ENCODE measurements around the gene TRAPPC10. TPM values are rescaled to one million over a fixed set of nuclear protein-coding genes. Genes with fewer than 3 reads are reported as not detected.
A peak's percentile ranks its signal among the peaks of the same experiment; 100 is the strongest.

The TRAPPC10 gene
- total and polyA plus RNA-seq, 9 of the 15 experiments (the other 6 are each of a cell fraction or from before 2014, with no cell fraction given) = 1.1 to 33.8 (median 24.3) TPM

- peak overlapping the region in 1 of 2 experiments; percentile 26; a peak in 2 of 4 replicates for H3K9ac ChIP-seq (ENCODE audit: insufficient read depth in 1 of 2, low read depth in 2 of 2, low read length in 2 of 2)
- CTCF ChIA-PET (ENCODE audit: low intra/inter-chr PET ratio) = no interaction called here
- peak overlapping the region; percentile 58 for H3K27ac ChIP-seq (ENCODE audit: extremely low read depth, low read depth, low read length)
- in situ Hi-C loops (cut with MboI) (no loop called here), intact Hi-C loops (cut with micrococcal nuclease) (no loop called here)
- H3K79me2 ChIP-seq (ENCODE audit: control insufficient read depth, insufficient read depth, low read length) = peaks cover 97% of the 10 kb centered on the region
- peaks cover 57 to 64% of the 10 kb centered on the region in 2 experiments for H3K4me1 ChIP-seq (replicated peaks in 1 of 2; ENCODE audit: control insufficient read depth in 2 of 2, insufficient read depth in 2 of 2, low read length in 2 of 2)
- peaks cover 10% of the 10 kb centered on the region; the same call in 1 of the 3 replicates for H3K36me3 ChIP-seq (ENCODE audit: control insufficient read depth, insufficient read depth, low read length)
- POLR2A ChIA-PET = interaction anchor here (0.6 to 1.0 kb wide), 6 partner anchors 8 to 872 kb away, joined by 3 to 5 read pairs (median 3); no protein-coding TSS in a partner anchor
- H4K20me1 ChIP-seq (replicated peaks; ENCODE audit: control insufficient read depth, insufficient read depth, low read length) = peaks cover 3% of the 10 kb centered on the region; the same call in 1 of the 2 replicates
- no peak overlapping the region for H2AFZ ChIP-seq (ENCODE audit: low read depth, low read length)
- no peak for DNase-seq (ENCODE audit: extremely low read depth in 1 of 4, low spot score in 3 of 4)
- no peaks in the 10 kb centered on the region for H3K9me3 ChIP-seq (replicated peaks; ENCODE audit: control insufficient read depth, insufficient read depth, low read depth, low read length)
- no peaks in the 10 kb centered on the region; a peak in 1 of 5 replicates for H3K27me3 ChIP-seq (ENCODE audit: control insufficient read depth in 2 of 2, insufficient read depth in 2 of 2, low read length in 2 of 2)
- FAIRE-seq = no peak
- ATAC-seq = no peak
- H3K9me1 ChIP-seq (ENCODE audit: control insufficient read depth, insufficient read depth, low read length) = no peaks in the 10 kb centered on the region
- peak overlapping the region; percentile 63; the same call in 1 of the 2 replicates for H3K4me2 ChIP-seq (ENCODE audit: insufficient read depth, low read length)
- no peak overlapping the region for H3K4me3 ChIP-seq
- no TSS peak for BruUV-seq (replicated peaks)
- 24% methylated on average over 1 of the region's 1 CpG for WGBS (ENCODE audit: insufficient coverage, low coverage, missing lambda C conversion rate)
- TF ChIP-seq HDGF (IDR thresholded peaks at IDR 0.05) (0 out of 2 replicates have a peak, but pooled peaks have one; percentile 7), THRB (CRISPR knock-in tag; conservative IDR thresholded peaks at IDR 0.05) (no peak), GTF2E2 (tag; IDR thresholded peaks at IDR 0.05) (0 out of 2 replicates have a peak, but pooled peaks have one; percentile 20), KLF6 (CRISPR knock-in tag; IDR thresholded peaks at IDR 0.05; ENCODE audit: borderline replicate concordance) (no peak), NR3C1 (CRISPR knock-in tag; IDR thresholded peaks at IDR 0.05) (no peak), ZSCAN32 (CRISPR knock-in tag; IDR thresholded peaks at IDR 0.05) (no peak), MXI1 (IDR thresholded peaks at IDR 0.05; ENCODE audit: low read depth, low read length) (no peak), ETV1 (tag; conservative IDR thresholded peaks at IDR 0.05; ENCODE audit: low read depth) (no peak), CGGBP1 (CRISPR knock-in tag; IDR thresholded peaks at IDR 0.05) (no peak), MNT (conservative IDR thresholded peaks at IDR 0.05) (0 out of 4 replicates have a peak, but pooled peaks of 1 of the 2 experiments have one; percentile 11), HMGN3 (IDR thresholded peaks at IDR 0.05; ENCODE audit: borderline replicate concordance, extremely low read depth, insufficient read length, low read depth, low read length) (no peak), MAFG (tag; conservative IDR thresholded peaks at IDR 0.05) (no peak), BDP1 (IDR thresholded peaks at IDR 0.05; ENCODE audit: insufficient read depth, insufficient read length) (no peak), RAD51 (IDR thresholded peaks at IDR 0.05; ENCODE audit: borderline replicate concordance, low read depth) (0 out of 2 replicates have a peak, but pooled peaks have one; percentile 6), C11orf30 (IDR thresholded peaks at IDR 0.05; ENCODE audit: low read depth) (no peak), DPF2 (IDR thresholded peaks at IDR 0.05) (no peak)
Measured at GRCh38 chr21:44021064-44021463, 9.0 kb downstream of the TRAPPC10 start.

Data from K562 (cell line).